ENCODE data around the gene LDLRAP1. TPM values are rescaled to one million over a fixed set of nuclear protein-coding genes. Genes with fewer than 3 reads are reported as not detected.
A peak's percentile ranks its signal among the peaks of the same experiment; 100 is the strongest.

The LDLRAP1 gene
- total RNA-seq, 6 donors from 2014 or later = 16.7 to 36.1 (median 30.5) TPM

DNA sequence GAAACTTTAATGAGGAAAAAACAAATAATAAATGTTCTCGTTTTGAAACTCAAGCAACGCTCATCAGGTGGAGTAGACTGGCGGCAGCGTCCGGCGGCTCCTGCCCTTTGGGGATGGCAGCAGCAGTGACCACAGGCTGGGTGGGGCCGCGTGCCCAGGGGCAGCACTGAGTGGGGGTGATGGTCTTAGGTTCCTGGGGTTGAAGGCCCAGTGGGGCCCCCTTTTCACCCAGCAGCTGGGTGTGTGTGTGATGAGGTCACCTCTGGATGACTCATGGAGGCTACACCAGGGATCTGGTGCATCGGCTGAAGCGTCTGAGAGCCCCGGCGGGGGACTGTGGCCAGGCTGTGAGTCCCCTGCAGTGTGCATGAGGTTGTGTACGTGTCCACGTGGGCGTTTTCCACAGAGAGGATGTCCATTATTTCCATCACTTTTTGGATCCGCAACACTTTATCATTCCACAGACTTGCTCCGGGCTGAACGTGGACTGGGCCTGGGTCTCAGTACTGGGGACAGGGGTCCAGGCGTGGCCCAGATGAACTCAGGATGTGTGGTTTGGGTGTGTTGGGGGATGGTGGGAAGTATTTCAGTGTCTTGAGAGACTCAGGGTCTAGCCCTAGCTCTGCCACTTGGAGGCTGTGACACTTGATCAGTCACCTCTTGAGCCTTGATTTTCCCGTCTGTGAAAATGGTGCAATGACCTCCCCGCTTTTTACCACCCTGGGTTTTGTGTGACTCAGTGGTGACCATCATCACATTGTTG lies 25.6 kb downstream of the LDLRAP1 start:
- Histone ChIP-seq H3K4me3 (no peak overlapping the region), H3K9me3 (no peaks in the 10 kb centered on the region), H3K27me3 (no peaks in the 10 kb centered on the region), H3K27ac (peak overlapping the region; percentile 28 to 77 (median 44)), H3K36me3 (peaks cover 0 to 24% (median 11%) of the 10 kb centered on the region in 4 donors), H3K4me1 (peaks cover 26 to 50% (median 37%) of the 10 kb centered on the region in 4 donors)
- DNase-seq (peak in 1 of 2 donors; percentile 76), ATAC-seq (ENCODE audit: low FRiP score in 2 of 2) (peak in 1 of 2 donors; percentile 76)
- no peak for TF ChIP-seq EP300 (IDR thresholded peaks at IDR 0.05)
- TF ChIP-seq, protein P1, sequence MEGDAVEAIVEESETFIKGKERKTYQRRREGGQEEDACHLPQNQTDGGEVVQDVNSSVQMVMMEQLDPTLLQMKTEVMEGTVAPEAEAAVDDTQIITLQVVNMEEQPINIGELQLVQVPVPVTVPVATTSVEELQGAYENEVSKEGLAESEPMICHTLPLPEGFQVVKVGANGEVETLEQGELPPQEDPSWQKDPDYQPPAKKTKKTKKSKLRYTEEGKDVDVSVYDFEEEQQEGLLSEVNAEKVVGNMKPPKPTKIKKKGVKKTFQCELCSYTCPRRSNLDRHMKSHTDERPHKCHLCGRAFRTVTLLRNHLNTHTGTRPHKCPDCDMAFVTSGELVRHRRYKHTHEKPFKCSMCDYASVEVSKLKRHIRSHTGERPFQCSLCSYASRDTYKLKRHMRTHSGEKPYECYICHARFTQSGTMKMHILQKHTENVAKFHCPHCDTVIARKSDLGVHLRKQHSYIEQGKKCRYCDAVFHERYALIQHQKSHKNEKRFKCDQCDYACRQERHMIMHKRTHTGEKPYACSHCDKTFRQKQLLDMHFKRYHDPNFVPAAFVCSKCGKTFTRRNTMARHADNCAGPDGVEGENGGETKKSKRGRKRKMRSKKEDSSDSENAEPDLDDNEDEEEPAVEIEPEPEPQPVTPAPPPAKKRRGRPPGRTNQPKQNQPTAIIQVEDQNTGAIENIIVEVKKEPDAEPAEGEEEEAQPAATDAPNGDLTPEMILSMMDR (IDR thresholded peaks at IDR 0.05) = no peak
- TF ChIP-seq POLR2AphosphoS5 (IDR thresholded peaks at IDR 0.05) = no peak
- no peak for TF ChIP-seq POLR2A (IDR thresholded peaks at IDR 0.05)
- WGBS, 2 donors = 82 to 89% methylated on average over 14 to 21 of the region's 21 CpGs

DNA sequence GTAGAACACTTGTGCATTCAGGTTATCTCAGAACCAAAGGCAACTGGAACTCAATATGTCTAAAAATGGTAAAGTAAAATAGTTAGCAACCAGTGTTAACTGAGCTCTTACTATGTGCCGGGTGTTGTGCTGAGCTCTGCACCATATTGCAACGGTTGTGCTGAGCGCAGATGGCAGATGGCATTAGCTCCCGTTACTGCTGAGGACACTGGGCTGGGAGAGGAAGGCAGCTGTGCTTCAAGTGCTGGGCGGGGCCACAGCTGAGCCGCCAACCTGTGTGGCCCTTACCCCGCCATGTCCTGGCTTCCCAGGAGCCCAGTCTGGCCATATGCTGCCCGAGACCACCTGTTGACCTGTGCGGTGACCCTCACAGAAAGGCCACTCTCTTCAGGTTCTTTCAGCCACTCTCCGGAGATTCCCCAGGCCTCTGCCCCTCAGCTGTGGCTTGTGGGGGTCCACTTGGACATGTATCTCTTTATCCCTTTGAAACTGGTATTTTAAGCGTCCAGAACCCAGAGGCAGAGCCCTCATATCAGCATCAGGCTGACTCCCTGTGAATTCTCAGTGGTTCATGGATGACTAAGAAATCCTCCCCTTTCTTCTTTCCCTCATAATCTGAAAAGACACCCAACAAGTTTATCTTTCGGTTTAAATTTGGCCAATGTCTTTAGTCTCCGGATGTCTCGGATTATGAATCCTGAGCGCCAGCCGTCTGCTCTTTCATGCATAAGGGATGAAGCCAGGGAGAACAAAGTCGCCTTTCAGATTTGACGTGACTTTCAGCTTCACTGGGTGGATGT lies 26.4 kb downstream of the LDLRAP1 start:
- Histone ChIP-seq H3K4me3 (no peak overlapping the region), H3K9me3 (no peaks in the 10 kb centered on the region), H3K4me1 (peaks cover 26 to 55% (median 39%) of the 10 kb centered on the region in 4 donors), H3K36me3 (peaks cover 0 to 16% (median 7%) of the 10 kb centered on the region in 4 donors), H3K27ac (peak overlapping the region in 1 of 4 donors; percentile 57), H3K27me3 (no peaks in the 10 kb centered on the region)
- DNase-seq (no peak), ATAC-seq (ENCODE audit: low FRiP score in 2 of 2) (no peak)
- no peak for TF ChIP-seq EP300 (IDR thresholded peaks at IDR 0.05)
- TF ChIP-seq, protein P1 (IDR thresholded peaks at IDR 0.05) = no peak
- no peak for TF ChIP-seq POLR2AphosphoS5 (IDR thresholded peaks at IDR 0.05)
- no peak for TF ChIP-seq POLR2A (IDR thresholded peaks at IDR 0.05)
- WGBS, 2 donors = 82 to 87% methylated on average over 13 to 18 of the region's 18 CpGs

DNA sequence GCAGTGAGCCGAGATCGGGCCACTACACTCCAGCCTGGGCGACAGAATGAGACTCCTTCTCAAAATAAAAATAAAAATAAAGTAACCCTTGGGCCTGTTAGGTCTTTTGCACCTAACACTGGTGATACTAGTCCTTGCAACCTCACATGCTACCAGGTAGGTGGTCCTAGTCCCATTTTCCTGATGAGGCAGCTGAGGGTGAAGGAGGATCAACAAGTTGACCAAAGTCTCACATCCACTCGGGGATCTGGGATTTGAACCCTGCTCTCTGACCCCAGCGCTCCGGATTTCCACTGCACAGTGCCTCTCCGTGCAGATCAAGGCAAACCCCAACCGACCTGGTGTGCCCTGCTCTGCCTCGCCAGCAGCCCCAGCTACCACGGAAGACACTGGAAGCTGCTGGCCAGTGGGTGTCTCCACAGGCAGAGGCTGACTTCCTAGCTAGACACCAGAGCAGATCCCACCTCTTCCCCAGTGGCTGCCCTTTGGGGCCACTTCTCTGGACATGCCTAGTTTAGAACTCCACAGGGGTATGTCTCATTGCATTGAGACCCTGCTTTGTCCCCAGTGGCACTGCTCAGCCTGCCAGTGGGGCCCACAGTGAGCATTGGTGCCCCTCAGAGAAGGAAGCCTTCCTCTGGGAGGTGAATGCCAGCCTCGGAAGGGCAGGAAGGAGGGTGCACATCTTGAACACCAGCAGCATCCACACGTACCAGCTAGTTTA lies 27.6 kb downstream of the LDLRAP1 start:
- peaks cover 26 to 50% (median 39%) of the 10 kb centered on the region in 4 donors for H3K4me1 ChIP-seq
- ATAC-seq (ENCODE audit: low FRiP score in 2 of 2) (no peak), DNase-seq (peak in 1 of 2 donors; percentile 45)
- no peaks in the 10 kb centered on the region for H3K27me3 ChIP-seq
- no peak overlapping the region for H3K27ac ChIP-seq
- no peaks in the 10 kb centered on the region for H3K9me3 ChIP-seq
- WGBS, 2 donors = 80 to 91% methylated on average over 4 to 12 of the region's 12 CpGs
- H3K36me3 ChIP-seq = peaks cover 0 to 7% (median 0%) of the 10 kb centered on the region in 4 donors
- TF ChIP-seq, protein P1 (IDR thresholded peaks at IDR 0.05) = no peak
- no peak for TF ChIP-seq POLR2A (IDR thresholded peaks at IDR 0.05)
- TF ChIP-seq POLR2AphosphoS5 (IDR thresholded peaks at IDR 0.05) = no peak
- no peak for TF ChIP-seq EP300 (IDR thresholded peaks at IDR 0.05)
- H3K4me3 ChIP-seq = no peak overlapping the region

DNA sequence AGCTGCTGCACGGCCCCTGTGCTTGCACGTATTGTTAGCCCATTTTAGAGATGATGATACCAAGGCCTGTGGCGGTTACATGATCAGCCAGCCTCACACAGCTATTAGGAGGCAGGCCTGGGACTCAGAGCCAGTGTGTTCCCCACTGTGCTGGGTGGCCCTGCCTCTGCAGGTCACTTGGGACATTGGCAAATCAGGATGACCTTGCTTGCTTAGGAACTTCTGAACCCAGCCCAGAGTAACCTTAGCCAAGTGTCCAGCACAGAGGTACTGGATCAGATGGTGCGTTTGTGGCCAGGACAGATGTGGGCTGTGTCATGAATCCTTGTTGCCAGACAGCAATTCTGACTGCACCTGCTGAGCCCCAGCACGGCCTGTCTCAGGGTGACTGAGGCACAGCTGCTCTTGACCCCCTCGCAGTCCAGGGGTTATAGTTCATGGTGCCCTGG lies 28.1 kb downstream of the LDLRAP1 start:
- no peaks in the 10 kb centered on the region for H3K9me3 ChIP-seq
- TF ChIP-seq, protein P1 (IDR thresholded peaks at IDR 0.05) = no peak
- H3K27me3 ChIP-seq = no peaks in the 10 kb centered on the region
- DNase-seq = no peak
- H3K4me1 ChIP-seq = peaks cover 26 to 47% (median 37%) of the 10 kb centered on the region in 4 donors
- WGBS, 2 donors = 84 to 96% methylated on average over 3 to 6 of the region's 6 CpGs
- no peak overlapping the region for H3K4me3 ChIP-seq
- ATAC-seq (ENCODE audit: low FRiP score in 2 of 2) = no peak
- H3K27ac ChIP-seq = no peak overlapping the region
- H3K36me3 ChIP-seq = peaks cover 0 to 7% (median 0%) of the 10 kb centered on the region in 4 donors

Data from upper lobe of left lung (tissue), 6 donors.